Adrenal gland (tissue), 5 donors: ENCODE measurements around the gene GTF2H1.

Experiments
- POLR2A ChIP-seq, 2 donors: fragments of 450-650 bp; IDR thresholded peaks; one replicate each; pipeline ENCODE4 v1.6.1; 2017; ENCODE audit warnings: antibody characterized with exemption in 2 of 2, mild to moderate bottlenecking in 2 of 2, moderate library complexity in 1 of 2
- TF ChIP-seq, protein P1 (sequence below), 6 experiments: fragments of 450-650 bp in 4 of 6; fragments of 200-600 bp in 2 of 6; sonication (generic) in 1 of 6; IDR thresholded peaks; 1 replicate in 5 of 6; 2 replicates in 1 of 6; pipeline versions ENCODE4 v1.5.1 to v1.8.0; 2016 to 2021; ENCODE audit warnings: antibody characterized with exemption in 6 of 6, mild to moderate bottlenecking in 2 of 6, moderate library complexity in 1 of 6
- donor health status: DM: no; HTN: no; CAD: no.

DNA sequence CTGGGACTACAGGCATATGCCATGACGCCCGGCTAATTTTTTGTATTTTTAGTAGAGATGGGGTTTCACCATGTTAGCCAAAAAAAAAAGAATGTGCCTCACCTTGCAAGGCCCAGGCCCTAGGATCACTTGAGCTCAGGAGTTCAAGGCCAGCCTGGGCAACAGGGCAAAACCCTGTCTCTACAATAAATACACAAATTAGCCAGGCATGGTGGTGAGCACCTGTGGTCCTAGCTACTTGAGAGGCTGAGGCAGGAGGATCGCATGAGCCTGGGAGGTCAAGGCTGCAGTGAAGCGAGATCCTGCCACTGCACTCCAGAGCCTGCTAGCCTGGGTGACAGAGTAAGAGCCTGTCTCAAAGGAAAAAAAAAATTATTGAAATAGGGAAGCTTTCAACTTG is 81.7 kb downstream of the GTF2H1 start:
- TF ChIP-seq, protein P1, sequence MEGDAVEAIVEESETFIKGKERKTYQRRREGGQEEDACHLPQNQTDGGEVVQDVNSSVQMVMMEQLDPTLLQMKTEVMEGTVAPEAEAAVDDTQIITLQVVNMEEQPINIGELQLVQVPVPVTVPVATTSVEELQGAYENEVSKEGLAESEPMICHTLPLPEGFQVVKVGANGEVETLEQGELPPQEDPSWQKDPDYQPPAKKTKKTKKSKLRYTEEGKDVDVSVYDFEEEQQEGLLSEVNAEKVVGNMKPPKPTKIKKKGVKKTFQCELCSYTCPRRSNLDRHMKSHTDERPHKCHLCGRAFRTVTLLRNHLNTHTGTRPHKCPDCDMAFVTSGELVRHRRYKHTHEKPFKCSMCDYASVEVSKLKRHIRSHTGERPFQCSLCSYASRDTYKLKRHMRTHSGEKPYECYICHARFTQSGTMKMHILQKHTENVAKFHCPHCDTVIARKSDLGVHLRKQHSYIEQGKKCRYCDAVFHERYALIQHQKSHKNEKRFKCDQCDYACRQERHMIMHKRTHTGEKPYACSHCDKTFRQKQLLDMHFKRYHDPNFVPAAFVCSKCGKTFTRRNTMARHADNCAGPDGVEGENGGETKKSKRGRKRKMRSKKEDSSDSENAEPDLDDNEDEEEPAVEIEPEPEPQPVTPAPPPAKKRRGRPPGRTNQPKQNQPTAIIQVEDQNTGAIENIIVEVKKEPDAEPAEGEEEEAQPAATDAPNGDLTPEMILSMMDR (IDR thresholded peaks at IDR 0.05) = no peak
- TF ChIP-seq POLR2A (IDR thresholded peaks at IDR 0.05) = no peak
